COLO668 (cell line): ENCODE data around the gene ELMO1.

Experiments
- DNase-seq: peaks from one replicate; lab custom pipeline; 2025; ENCODE audit not compliant: unreplicated experiment; lab: John Stamatoyannopoulos, UW

Gene ELMO1

GRCh38 chr7:37448636-37449361 lies at the start of gene ELMO1:
TSS of gene ELMO1 (minus strand) at chr7:37448864. CDS start at chr7:37342690, 106,174 bp downstream.
- peak; percentile 55 for DNase-seq

GRCh38 chr7:37497576-37497975 lies 48.9 kb upstream of the ELMO1 start:
- DNase-seq: no peak

GRCh38 chr7:37495574-37496184 lies 47.0 kb upstream of the ELMO1 start:
- no peak for DNase-seq

- no peak for DNase-seq
These were observed 46.3 kb upstream of the ELMO1 start for GRCh38 chr7:37494926-37495325.

- DNase-seq: no peak
These were observed 45.1 kb upstream of the ELMO1 start for GRCh38 chr7:37493810-37494209.

GRCh38 chr7:37493123-37493522 lies 44.5 kb upstream of the ELMO1 start:
- no peak for DNase-seq

- DNase-seq: no peak
These were observed 43.4 kb upstream of the ELMO1 start for GRCh38 chr7:37491919-37492694.

- DNase-seq: no peak
These were observed 41.0 kb upstream of the ELMO1 start for GRCh38 chr7:37489703-37490102.

- DNase-seq: no peak
These were observed 39.6 kb upstream of the ELMO1 start for GRCh38 chr7:37488163-37488764.

- no peak for DNase-seq
These were observed 35.9 kb upstream of the ELMO1 start for GRCh38 chr7:37484426-37485073.

- DNase-seq: no peak
These were observed 35.0 kb upstream of the ELMO1 start for GRCh38 chr7:37483627-37484026.

- no peak for DNase-seq
These were observed 34.3 kb upstream of the ELMO1 start for GRCh38 chr7:37482953-37483352.

- no peak for DNase-seq
These were observed 33.8 kb upstream of the ELMO1 start for GRCh38 chr7:37482505-37482904.

GRCh38 chr7:37481722-37482288 lies 33.1 kb upstream of the ELMO1 start:
- DNase-seq: no peak

- no peak for DNase-seq
These were observed 32.5 kb upstream of the ELMO1 start for GRCh38 chr7:37481154-37481553.

GRCh38 chr7:37480041-37481031 lies 31.7 kb upstream of the ELMO1 start:
- no peak for DNase-seq

- no peak for DNase-seq
These were observed 28.3 kb upstream of the ELMO1 start for GRCh38 chr7:37476881-37477450.

GRCh38 chr7:37476428-37476827 lies 27.8 kb upstream of the ELMO1 start:
- DNase-seq: no peak

- no peak for DNase-seq
These were observed 27.0 kb upstream of the ELMO1 start for GRCh38 chr7:37475646-37476045.
